ENCODE data around the gene GPR137. TPM values are rescaled to one million over a fixed set of nuclear protein-coding genes. Genes with fewer than 3 reads are reported as not detected.
"Not testable (repeated sequence)": the region's sequence is repeated elsewhere in the genome, so short reads cannot be mapped to it uniquely, and the experiment has no call there.

The GPR137 gene, protein sequence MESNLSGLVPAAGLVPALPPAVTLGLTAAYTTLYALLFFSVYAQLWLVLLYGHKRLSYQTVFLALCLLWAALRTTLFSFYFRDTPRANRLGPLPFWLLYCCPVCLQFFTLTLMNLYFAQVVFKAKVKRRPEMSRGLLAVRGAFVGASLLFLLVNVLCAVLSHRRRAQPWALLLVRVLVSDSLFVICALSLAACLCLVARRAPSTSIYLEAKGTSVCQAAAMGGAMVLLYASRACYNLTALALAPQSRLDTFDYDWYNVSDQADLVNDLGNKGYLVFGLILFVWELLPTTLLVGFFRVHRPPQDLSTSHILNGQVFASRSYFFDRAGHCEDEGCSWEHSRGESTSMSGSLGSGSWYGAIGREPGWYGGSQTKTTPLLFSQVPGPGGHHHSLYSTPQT
- 20.9 and 23.7 TPM in 2 replicates for total RNA-seq (2014; rRNA removed; shearing (Covaris generic))

DNA sequence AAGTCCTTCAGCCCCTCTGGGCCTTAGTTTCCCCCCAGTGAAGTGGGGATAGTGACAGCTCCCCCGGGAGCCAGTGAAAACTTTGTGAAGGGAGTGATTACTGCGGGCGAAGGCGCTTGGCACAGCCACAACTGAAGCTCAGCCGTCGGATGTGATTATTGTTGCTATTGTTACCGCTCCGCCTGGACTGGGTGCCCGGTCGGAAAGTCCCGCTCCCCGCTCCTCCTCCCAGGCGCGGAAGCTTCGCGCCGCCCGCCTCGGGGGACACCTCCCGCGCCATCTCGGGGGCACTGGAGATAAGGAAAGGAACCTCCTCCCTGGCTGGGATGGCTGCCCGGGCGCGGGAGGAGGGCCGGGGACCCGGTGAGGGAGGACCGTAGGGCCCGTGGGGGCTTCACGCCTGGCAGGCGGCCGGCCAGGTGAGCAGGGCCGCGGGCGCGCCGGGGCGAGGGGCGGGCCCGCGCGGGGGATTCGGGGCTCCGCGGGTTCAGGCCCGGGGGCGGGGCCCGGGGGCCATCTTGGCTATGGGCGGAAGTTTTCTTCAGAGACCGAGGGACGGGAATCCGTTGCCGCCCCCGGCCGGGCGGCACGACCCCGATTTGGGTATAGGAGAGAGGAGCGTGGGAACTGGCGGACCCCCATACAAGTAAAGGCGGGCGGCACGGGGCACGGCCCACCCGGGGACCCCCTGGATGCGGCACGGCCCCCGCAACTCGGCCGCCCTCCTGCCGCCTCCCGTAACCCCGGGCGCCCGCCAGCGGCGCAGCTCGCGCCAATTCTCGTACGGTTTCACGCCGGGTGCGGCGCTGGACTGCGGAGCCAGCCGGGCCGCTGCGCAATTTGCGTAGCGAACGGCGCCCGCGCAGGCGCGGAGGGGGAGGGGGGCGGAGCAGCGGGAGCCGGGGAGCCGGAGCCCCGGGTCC lies at the start of gene GPR137:
Gene GPR137 (plus strand): TSS at position 887 of the 923 bp plus-strand sequence. CDS start 677 bp downstream, outside the sequence.
- DNase-seq (ENCODE audit: low spot score) = peak; percentile 56

DNA sequence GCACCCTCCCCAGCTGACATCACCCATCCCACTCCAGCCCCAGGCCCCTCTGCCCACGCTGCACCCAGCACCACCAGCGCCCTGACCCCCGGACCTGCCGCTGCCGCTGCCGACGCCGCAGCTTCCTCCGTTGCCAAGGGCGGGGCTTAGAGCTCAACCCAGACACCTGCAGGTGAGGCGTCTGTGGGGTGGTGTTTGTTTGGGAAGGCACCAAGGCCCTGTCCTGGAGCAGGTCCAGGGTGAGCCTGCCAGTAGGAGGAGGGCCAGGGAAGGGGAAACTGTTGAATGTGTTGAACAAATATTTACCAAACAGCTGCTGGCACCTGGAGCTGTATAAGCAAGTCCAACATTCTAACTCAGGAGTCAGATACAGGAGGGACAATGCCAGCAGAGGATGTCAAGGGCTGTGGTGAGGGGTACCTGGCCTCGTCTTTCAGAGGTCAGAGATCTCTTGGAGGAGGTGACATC lies 48.1 kb upstream of the GPR137 start:
- DNase-seq (ENCODE audit: low spot score) = no peak

DNA sequence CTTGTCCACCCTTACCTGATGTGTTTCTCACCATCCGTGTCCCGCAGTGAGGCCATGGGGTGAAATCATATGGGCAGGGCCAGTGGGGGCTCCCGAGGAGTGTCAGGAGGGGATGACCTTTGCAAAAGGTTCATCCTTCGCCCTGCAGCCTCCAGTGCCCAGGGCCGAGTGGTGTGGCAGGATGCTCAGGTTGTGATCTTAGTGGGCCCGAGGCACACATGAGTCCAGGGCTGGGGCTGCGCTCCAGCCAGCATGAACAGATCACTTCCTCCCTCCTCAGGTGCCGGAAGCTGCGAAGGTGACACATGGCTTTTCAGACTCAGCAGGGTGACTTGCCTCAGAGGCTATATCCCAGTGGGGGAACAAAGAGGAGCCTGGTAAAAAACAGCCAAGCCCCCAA lies 47.6 kb upstream of the GPR137 start:
- DNase-seq (ENCODE audit: low spot score) = no peak

DNA sequence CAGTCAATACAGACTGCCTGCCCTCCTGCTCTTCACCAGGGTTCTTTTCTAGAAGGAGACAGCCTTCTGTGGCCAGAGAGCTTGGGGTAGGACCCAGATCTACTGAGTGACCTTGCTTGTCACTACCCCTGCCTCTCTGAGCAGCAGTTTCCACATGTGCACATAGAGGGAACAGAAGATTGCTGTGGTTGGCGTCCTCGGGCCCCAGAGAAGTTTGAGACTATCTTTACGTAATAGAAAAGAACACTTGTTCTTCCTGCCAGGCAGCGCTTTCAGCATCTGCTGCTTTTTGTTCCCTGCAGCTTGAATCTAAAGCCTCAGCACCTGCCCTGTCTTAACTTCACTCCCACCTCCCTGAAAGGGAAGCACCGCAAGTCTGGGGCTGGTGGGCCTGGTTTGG lies 46.6 kb upstream of the GPR137 start:
- DNase-seq (ENCODE audit: low spot score) = no peak

DNA sequence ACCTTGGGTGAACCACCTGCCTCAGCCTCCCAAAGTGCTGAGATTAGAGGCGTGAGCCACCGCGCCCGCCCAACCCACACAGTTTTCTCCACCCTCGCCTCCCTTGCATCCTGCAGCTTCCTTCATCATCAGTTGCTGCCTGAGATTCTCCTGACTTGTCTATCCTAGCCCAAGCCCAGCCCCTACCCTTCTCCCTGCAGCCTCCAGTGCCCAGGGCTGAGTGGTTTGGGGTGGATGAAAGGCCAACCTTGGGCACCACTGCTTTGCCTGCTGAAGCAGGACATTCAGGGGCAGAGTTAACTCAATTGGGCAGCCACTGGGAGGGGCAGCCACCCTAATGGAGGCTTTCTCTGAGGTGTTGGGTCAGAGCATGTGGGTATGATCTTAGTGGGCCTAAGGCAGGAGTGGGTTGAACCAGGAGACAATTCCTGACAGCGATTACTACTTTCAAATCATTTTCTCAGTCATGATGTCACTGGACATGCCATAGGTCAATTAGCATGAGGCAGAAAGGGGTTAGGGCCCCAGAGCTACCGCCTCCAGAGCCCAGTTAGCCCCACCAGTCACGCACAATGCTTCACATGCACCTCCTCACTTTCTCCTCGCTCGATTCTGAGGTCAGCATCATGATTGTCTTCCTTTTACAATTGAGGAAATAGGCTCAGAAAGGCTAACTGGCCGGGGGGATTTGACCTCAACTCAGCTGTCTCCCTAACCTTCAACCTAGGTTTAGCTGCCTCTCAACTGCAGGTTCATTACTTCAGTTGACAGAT lies 45.8 kb upstream of the GPR137 start:
- no peak for DNase-seq (ENCODE audit: low spot score)

DNA sequence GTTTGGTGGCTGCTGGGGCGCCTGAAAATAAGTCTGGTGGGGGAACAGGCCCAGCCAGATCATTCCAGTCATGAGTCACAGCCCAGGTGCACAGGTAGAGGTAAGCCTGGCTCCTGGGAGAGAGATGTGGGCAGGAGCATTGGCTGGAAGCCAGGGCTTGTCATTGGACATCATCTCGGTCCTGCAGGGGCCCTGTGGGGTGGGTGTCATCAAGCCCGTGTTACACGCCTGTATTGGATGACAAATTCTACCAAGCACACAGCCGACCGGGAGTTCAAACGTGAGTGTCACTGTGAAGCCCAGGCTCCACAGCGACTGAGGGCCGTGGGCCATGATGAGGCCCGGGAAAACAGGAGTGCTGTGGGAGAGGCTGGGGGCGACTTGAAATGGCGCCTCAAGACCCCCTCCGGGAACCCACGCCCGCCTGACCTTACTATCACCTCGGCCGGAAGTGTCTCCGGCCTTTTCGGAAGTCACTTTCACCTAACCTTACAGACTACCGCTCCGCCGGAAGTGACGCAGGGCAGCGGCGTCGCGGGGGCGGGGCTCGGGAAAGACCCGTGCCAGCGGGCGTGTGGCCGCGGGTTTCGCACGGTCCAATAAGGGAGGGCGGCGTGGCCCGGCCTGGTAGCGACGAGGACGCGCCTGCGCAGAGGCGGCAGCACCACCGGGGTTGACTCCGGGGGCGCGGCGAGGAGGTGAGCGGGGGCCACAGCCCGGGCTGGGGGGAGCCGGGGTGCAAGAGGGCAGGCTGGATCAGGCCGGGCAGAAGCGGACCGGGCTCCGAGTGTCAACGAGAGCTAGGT lies 45.0 kb upstream of the GPR137 start, which contains the start of gene FKBP2:
Gene FKBP2 (plus strand): TSS at position 661 of the 806 bp plus-strand sequence. CDS start 1,293 bp downstream, outside the sequence.
- peak; percentile 95 for DNase-seq (ENCODE audit: low spot score)

DNA sequence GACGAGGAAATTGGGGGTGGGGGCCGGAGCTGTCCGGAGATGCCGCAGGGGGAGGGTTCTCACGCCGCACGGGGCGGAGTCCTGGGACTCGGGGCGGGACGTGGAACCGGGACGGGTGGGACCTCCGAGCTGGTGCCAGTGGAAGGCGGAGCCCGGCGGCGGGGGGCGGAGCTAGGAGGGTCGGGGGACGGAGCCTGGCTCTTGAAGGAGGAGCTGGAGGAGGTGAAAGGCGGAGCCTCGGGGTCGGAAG lies 44.5 kb upstream of the GPR137 start:
- peak; percentile 94 for DNase-seq (ENCODE audit: low spot score)

DNA sequence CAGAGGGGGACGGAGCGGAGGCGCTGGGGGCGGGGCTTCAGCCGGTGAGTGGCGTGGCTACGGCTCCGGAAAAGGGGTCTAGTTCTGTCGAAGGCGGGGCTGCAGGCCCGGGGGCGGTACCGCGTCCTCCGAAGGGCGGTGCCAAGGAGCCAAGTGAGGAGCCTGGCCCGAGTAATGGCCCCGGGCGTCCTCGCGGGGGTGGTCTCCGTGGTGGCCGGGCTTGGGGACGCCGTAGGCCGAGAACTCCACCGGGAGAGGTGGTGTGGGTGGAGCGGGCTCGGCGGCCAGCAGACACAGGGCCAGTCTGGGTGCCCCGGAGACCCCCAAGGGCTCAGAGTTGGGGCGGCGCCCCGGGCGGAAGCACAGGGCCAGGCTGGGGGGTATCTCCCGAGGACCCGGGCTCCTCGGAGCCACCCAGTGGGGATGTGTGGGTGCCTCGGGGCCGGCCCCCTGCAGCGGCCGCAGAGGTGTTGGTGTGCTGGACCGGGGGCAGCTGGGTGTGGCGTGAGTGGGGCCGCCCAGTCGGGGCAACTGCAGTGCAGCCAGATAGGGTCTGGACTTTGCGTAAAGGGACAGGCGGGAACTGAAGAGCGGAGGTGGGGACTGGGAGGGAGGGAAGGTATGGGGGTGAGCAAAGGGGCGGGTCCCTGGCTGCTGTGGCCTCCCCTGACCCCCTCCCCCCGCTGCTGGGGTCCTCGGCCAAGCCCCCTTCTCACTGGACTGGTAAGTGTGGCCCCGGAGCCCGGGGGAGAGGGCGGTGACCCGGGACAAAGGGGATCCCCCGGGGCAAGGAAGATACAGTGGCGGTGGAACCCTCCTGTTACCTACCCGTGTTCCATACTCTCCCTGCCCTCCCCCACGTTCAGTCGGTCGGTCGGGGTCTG lies 43.9 kb upstream of the GPR137 start:
- no peak for DNase-seq (ENCODE audit: low spot score)

DNA sequence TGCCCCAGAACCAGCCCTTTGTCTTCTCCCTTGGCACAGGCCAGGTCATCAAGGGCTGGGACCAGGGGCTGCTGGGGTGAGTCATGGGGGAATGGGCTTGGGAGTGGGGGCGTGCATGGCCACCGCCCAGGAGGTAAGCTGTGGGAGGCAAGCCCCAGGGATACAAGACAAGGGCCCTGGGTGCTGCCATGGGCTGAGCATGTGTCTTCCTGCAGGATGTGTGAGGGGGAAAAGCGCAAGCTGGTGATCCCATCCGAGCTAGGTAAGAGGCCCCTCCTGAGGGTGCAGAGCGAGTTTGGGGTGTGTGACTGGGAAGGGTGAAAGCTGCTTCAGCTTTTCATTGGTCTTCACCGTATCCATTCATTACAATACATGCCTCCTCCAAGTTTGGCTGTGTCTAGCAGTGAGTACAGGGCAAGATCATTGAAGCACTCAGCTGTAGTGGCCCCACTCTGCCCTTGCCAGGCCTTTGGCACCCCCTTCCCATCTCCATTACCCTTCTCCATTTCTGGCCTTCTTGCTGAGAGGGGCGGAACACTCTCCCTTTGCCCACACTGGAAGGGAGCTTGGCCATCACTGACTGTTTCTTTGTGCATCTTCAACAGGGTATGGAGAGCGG lies 42.3 kb upstream of the GPR137 start:
- DNase-seq (ENCODE audit: low spot score) = no peak

DNA sequence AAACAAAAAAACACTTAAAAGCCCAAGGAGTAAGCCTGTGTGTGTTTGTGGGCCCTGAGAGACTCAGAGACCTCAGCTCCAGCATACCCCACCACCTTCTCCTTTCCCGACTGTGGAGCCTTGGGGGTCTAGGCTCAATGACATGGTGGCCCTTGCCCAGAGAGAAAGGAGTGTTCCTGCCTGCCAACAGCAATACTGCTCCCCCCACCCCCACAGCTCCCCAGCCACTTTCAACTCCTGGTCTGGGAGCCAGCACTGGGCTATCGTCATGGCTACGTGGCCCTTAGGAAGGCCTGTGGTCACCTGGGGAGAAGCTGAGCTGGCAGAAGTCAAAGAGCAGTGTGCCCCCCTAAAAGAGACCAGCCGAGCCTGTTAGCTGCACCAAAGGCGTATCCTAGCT lies 41.5 kb upstream of the GPR137 start:
- no peak for DNase-seq (ENCODE audit: low spot score)

DNA sequence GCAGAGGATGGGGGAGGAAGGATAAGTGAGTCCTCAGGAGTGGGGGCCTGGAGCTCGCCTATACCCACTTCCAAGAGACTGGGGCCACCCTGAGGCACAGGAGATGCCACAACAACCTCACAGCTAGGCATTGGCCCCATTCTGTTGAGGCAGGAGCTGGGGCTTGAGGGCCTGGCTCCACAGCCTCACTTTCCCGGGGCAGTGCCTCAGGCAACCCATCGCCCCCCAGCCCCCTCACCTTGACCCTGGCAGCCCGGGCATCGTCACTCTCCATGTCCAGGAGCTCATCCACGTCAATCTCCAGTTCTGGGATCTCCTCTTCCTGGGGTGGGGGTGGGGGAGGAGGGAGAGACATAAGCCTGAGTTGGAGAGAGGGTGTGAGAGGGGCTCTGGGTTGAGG lies 40.7 kb upstream of the GPR137 start:
- DNase-seq (ENCODE audit: low spot score) = no peak

DNA sequence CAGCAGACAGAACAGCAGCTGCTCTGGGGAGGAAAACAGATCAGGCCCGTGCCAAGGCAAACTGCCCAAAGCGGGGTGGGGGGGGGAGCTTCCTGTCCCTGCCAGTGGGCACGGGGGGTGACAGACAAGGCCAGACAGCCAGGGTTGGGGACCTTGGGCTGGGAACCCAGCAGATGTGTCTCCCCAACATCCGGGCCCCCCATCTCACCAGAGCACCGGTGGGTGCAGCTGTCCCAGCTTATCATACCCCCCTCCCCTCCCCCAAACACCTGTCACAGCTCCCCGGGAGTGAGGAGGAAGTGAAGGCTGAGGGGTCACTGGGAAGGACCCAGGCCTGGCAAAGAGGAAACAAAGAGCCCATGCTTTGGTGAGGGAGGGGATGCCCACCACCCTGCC lies 40.2 kb upstream of the GPR137 start:
- DNase-seq (ENCODE audit: low spot score) = no peak

DNA sequence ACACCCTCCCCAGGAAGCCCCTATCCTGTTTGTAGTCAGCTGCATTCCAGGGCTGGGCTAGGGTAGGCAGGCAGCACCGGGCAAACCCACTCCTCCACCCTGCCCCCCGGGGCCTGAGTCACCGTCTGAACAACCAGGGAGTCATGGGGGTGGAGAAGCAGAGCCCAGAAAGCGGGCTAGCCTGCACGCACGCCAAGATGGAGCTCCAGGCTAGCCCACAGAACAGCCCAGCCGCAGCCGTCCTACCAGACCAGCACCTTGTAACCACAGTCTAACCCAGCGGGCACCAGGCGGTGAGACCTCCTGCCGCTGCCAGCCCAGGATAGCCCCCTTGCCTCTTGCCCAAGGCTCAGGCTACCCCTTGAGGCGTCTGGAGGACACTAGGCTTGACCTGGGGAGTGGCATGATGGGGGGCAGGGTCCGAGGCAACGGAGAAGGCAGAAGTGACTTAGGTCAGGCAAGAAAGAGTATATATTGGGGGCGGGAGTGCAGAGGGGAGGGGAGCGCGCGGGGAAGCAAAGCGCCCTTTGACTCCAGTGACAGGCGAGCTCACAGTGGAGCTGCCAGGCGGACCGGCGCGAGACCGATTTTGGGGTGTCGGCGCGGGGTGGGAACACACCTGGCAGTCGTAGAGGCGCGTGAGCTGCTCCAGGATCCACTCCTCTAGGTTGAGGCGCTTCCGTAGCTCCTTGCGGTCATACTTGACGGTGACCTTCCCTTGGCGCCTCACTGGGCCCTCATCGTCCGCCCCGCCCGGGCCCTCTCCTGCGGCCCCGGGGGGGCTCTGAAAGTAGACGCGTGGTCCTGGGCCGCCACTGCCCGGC lies 39.6 kb upstream of the GPR137 start:
- DNase-seq (ENCODE audit: low spot score) = peak; percentile 82

DNA sequence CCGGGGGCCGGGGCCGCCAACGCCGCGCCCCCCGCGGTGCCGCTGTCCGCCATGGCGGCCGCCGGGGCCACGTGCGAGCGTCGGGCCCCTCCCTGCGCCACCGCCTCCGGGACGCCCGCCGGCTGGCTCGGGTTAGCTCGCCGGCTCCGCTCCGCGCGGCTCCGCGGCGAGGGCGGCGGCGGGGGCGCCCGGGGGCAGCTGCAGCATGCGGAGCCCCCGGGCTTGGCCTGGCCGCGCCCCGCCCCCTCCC lies 39.1 kb upstream of the GPR137 start:
- not testable (repeated sequence) for DNase-seq (ENCODE audit: low spot score)

DNA sequence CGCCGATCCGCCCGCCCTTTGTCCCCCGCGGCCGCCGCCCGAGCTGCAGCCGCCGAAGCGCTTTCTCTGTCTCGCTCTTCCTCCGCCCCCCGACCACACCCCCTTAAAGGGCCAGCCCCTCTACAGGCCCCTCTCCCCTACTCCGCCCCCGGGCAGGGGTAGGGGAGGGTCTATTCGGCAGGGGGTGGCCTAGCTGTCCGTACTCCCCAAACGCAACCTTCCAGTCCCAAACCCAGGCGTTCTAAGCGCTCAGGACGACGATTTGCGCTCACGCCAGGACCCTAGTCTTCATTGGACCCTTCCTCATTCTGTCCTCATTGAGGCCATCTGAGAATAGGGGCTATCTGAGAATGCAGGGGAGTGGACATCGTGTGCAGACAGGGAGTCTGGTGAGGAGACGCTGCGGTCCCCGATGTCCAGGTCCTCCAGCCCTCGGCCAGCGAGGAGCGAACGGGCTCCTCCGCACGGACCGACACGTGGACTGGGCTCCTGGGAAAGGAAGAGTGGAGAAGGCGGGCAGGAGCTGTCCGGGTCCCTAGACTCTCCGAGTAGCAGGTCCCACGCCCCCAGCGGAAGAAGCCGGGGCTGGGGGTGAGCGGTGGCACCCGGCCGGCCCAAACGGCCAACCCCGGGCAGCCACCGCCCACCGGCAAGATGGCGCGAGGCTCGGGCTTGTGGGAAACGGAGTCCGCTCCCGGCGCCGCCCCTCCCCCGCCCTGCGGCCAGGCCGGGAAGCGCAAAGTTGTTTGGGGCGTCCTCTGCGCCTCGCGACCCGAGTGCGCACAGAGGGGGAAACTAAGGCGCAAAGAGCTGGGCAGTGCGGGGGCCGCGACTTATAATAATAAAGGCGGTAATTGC lies 38.5 kb upstream of the GPR137 start, which contains the start of gene PPP1R14B:
Gene PPP1R14B (minus strand): TSS at position 73 of the 858 bp plus-strand sequence. CDS start 270 bp downstream, outside the sequence.
- peak; percentile 77 for DNase-seq (ENCODE audit: low spot score)

DNA sequence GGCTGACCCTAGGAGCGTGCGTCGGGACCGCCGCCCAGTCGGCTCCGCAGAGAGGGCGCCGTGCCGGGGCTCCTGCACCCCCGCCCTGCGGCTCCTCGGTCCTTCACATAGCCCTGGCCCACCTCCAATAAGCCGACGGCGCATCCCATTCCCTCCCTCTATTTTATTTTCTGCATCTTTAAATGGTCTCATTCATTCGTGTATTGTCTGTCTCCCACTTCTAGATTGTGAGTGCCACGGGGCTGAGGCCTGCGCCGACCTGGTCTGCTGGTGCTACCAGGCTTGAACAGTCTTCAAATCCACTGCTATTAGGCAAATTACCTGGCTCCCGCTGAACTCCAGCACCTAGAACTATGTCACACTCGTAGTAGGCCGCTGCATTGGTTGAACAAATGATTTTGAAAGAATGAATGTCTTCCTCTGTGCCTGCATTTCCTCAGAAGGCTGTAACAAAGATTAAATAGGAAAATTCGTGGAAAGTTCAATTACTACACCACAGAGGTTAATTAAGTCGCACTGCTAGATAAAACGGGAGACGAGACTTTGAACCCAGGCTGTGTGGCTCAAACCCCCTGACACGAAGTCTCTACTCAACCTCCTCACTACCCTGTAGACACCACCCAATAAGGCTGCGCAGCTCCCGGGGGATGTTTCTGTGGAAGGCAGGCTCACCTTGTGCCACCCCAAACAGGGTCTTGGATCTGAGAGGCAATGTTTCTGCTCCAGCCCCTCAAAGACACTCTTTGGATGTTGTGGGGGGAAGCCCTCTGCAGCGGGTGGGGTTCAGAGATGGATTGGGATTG lies 37.7 kb upstream of the GPR137 start:
- DNase-seq (ENCODE audit: low spot score) = no peak

DNA sequence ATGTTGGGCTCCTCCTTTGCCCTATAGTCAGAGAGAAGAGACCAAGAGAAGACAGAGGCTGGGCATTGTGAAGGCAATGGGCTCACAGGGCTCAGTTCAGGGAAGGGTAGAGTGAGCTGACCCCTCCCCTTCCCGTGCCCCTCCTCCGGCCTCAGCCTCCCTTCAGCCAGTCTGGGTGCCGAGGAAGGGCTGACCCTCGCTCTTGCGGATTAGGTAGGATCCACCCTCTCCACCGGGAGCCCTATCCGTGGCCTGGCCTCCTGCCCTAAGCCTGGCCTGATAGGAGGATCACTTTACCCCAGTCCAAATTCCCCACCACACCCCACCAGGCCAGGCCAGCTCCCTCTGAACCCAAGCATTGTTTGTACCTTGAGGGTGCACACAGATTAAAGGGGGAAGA lies 37.1 kb upstream of the GPR137 start:
- DNase-seq (ENCODE audit: low spot score) = no peak

Data from H4 (cell line).